ENCODE results near the gene CSAD. TPM values are rescaled to one million over a fixed set of nuclear protein-coding genes. Genes with fewer than 3 reads are reported as not detected.
A peak's percentile ranks its signal among the peaks of the same experiment; 100 is the strongest.
"Not testable (repeated sequence)": the region's sequence is repeated elsewhere in the genome, so short reads cannot be mapped to it uniquely, and the experiment has no call there.

The CSAD gene
- total and polyA plus RNA-seq, 2 donors, result 7.6 to 61.7 TPM

GRCh38 chr12:53179687-53180219 is 972 bp downstream of the CSAD start:
- WGBS, result 23% methylated on average over 12 of the region's 12 CpGs
- H3K27me3 ChIP-seq (ENCODE audit: control insufficient read depth in 2 of 2, insufficient read depth in 1 of 2, low read length in 1 of 2), result no peaks in the 10 kb centered on the region
- H3K27ac ChIP-seq (ENCODE audit: low read depth in 1 of 2, low read length in 1 of 2), result peak overlapping the region; percentile 89 to 95
- peaks cover 0 to under 1% of the 10 kb centered on the region in 2 donors for H3K9me3 ChIP-seq (ENCODE audit: control insufficient read depth in 2 of 2, insufficient read depth in 1 of 2, low read length in 1 of 2)
- peaks cover 22 to 35% of the 10 kb centered on the region in 2 donors for H3K4me1 ChIP-seq (ENCODE audit: control insufficient read depth in 2 of 2, insufficient read depth in 2 of 2, low read length in 2 of 2)
- H3K4me3 ChIP-seq (ENCODE audit: low read length in 2 of 2), result peak overlapping the region; percentile 57 to 79
- H3K36me3 ChIP-seq (ENCODE audit: control insufficient read depth in 2 of 2, insufficient read depth in 2 of 2, low read length in 1 of 2), result peaks cover 28 to 32% of the 10 kb centered on the region in 2 donors
- no peak for DNase-seq (ENCODE audit: low read depth in 6 of 9, low spot score in 9 of 9)

- peaks cover 20 to 29% of the 10 kb centered on the region in 2 donors for H3K4me1 ChIP-seq (ENCODE audit: control insufficient read depth in 2 of 2, insufficient read depth in 2 of 2, low read length in 2 of 2)
- H3K9me3 ChIP-seq (ENCODE audit: control insufficient read depth in 2 of 2, insufficient read depth in 1 of 2, low read length in 1 of 2); H3K27me3 ChIP-seq (ENCODE audit: control insufficient read depth in 2 of 2, insufficient read depth in 1 of 2, low read length in 1 of 2); H3K4me3 ChIP-seq (ENCODE audit: low read length in 2 of 2); DNase-seq (ENCODE audit: low read depth in 6 of 9, low spot score in 9 of 9); H3K27ac ChIP-seq (ENCODE audit: low read depth in 1 of 2, low read length in 1 of 2): not testable (repeated sequence)
- WGBS, result 99% methylated on average over 14 of the region's 14 CpGs
- H3K36me3 ChIP-seq (ENCODE audit: control insufficient read depth in 2 of 2, insufficient read depth in 2 of 2, low read length in 1 of 2), result peaks cover 19 to 24% of the 10 kb centered on the region in 2 donors
Observed at GRCh38 chr12:53178803-53179202, 1.9 kb downstream of the CSAD start.

DNA sequence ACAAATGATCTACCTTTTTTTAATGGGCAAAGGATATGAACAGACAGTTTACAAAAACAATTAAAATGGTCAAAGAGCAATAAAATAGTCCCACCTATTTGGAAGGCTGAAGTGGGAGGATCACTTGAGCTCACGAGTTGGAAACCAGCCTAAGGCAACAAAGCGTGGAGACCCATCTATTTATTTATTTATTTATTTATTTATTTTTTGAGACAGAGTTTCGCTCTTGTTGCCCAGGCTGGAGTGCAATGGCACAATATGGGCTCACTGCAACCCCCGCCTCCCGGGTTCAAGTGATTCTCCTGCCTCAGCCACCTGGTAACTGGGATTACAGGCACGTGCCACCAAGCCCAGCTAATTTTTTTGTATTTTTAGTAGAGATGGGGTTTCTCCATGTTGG is 3.3 kb downstream of the CSAD start:
- H3K36me3 ChIP-seq (ENCODE audit: control insufficient read depth in 2 of 2, insufficient read depth in 2 of 2, low read length in 1 of 2), result peaks cover 10 to 14% of the 10 kb centered on the region in 2 donors
- H3K9me3 ChIP-seq (ENCODE audit: control insufficient read depth in 2 of 2, insufficient read depth in 1 of 2, low read length in 1 of 2); H3K27me3 ChIP-seq (ENCODE audit: control insufficient read depth in 2 of 2, insufficient read depth in 1 of 2, low read length in 1 of 2); DNase-seq (ENCODE audit: low read depth in 6 of 9, low spot score in 9 of 9); H3K27ac ChIP-seq (ENCODE audit: low read depth in 1 of 2, low read length in 1 of 2); H3K4me3 ChIP-seq (ENCODE audit: low read length in 2 of 2): not testable (repeated sequence)
- WGBS, result 98% methylated on average over 6 of the region's 6 CpGs
- peaks cover 11 to 21% of the 10 kb centered on the region in 2 donors for H3K4me1 ChIP-seq (ENCODE audit: control insufficient read depth in 2 of 2, insufficient read depth in 2 of 2, low read length in 2 of 2)

GRCh38 chr12:53176750-53177149 is 4.0 kb downstream of the CSAD start:
- Histone ChIP-seq H3K9me3 (ENCODE audit: control insufficient read depth in 2 of 2, insufficient read depth in 1 of 2, low read length in 1 of 2) (no peaks in the 10 kb centered on the region), H3K27me3 (ENCODE audit: control insufficient read depth in 2 of 2, insufficient read depth in 1 of 2, low read length in 1 of 2) (no peaks in the 10 kb centered on the region), H3K36me3 (ENCODE audit: control insufficient read depth in 2 of 2, insufficient read depth in 2 of 2, low read length in 1 of 2) (peaks cover 6 to 7% of the 10 kb centered on the region in 2 donors), H3K4me1 (ENCODE audit: control insufficient read depth in 2 of 2, insufficient read depth in 2 of 2, low read length in 2 of 2) (peaks cover 4 to 14% of the 10 kb centered on the region in 2 donors), H3K4me3 (ENCODE audit: low read length in 2 of 2) (no peak overlapping the region), H3K27ac (ENCODE audit: low read depth in 1 of 2, low read length in 1 of 2) (no peak overlapping the region)
- no peak for DNase-seq (ENCODE audit: low read depth in 6 of 9, low spot score in 9 of 9)
- WGBS, result 99% methylated on average over 3 of the region's 3 CpGs

DNA sequence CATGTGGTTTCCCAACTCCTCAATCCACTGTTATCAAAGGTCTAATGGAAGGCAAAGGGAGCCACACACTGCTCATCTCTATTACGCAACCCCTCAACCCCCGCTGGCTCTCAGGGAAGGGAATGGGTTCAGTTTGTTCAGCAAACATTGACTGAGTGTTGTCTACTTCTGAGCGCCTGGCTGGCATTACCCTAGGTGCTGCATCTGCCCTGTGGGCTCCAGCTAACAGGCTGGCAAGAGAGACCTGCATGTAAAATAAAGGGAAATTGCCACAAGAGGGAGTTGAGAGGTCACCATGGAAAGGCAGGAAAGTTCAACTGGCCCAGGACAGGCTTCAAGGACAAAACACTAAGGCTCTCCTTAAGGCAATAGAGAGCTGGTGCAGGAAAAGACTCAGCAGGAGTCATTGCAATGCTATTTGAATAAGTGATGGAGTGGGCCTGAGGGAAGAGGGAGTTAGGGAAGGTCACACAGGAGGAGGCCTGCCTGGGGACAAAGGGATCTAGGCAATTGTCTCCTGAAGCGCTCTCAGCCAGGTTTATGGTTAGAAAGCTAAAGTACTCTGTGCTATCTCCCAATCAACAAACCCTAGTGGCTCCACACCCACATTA is 5.7 kb downstream of the CSAD start:
- 96% methylated on average over 4 of the region's 4 CpGs for WGBS
- DNase-seq (ENCODE audit: low read depth in 6 of 9, low spot score in 9 of 9), result no peak
- Histone ChIP-seq H3K27ac (ENCODE audit: low read depth in 1 of 2, low read length in 1 of 2) (no peak overlapping the region), H3K4me1 (ENCODE audit: control insufficient read depth in 2 of 2, insufficient read depth in 2 of 2, low read length in 2 of 2) (peaks cover 0 to 8% of the 10 kb centered on the region in 2 donors), H3K9me3 (ENCODE audit: control insufficient read depth in 2 of 2, insufficient read depth in 1 of 2, low read length in 1 of 2) (no peaks in the 10 kb centered on the region), H3K4me3 (ENCODE audit: low read length in 2 of 2) (no peak overlapping the region), H3K36me3 (ENCODE audit: control insufficient read depth in 2 of 2, insufficient read depth in 2 of 2, low read length in 1 of 2) (peaks cover 6 to 12% of the 10 kb centered on the region in 2 donors), H3K27me3 (ENCODE audit: control insufficient read depth in 2 of 2, insufficient read depth in 1 of 2, low read length in 1 of 2) (no peaks in the 10 kb centered on the region)

- DNase-seq (ENCODE audit: low read depth in 6 of 9, low spot score in 9 of 9), result no peak
- Histone ChIP-seq H3K27ac (ENCODE audit: low read depth in 1 of 2, low read length in 1 of 2) (no peak overlapping the region), H3K4me3 (ENCODE audit: low read length in 2 of 2) (no peak overlapping the region), H3K36me3 (ENCODE audit: control insufficient read depth in 2 of 2, insufficient read depth in 2 of 2, low read length in 1 of 2) (peaks cover 9 to 16% of the 10 kb centered on the region in 2 donors), H3K4me1 (ENCODE audit: control insufficient read depth in 2 of 2, insufficient read depth in 2 of 2, low read length in 2 of 2) (peaks cover 0 to 3% of the 10 kb centered on the region in 2 donors), H3K27me3 (ENCODE audit: control insufficient read depth in 2 of 2, insufficient read depth in 1 of 2, low read length in 1 of 2) (no peaks in the 10 kb centered on the region), H3K9me3 (ENCODE audit: control insufficient read depth in 2 of 2, insufficient read depth in 1 of 2, low read length in 1 of 2) (no peaks in the 10 kb centered on the region)
- 97% methylated on average over 10 of the region's 10 CpGs for WGBS
Observed at GRCh38 chr12:53173085-53173715, 7.5 kb downstream of the CSAD start.

GRCh38 chr12:53172352-53172751 is 8.4 kb downstream of the CSAD start:
- Histone ChIP-seq H3K4me1 (ENCODE audit: control insufficient read depth in 2 of 2, insufficient read depth in 2 of 2, low read length in 2 of 2) (peaks cover 0 to 3% of the 10 kb centered on the region in 2 donors), H3K36me3 (ENCODE audit: control insufficient read depth in 2 of 2, insufficient read depth in 2 of 2, low read length in 1 of 2) (peaks cover 9 to 16% of the 10 kb centered on the region in 2 donors), H3K27ac (ENCODE audit: low read depth in 1 of 2, low read length in 1 of 2) (no peak overlapping the region), H3K4me3 (ENCODE audit: low read length in 2 of 2) (no peak overlapping the region), H3K27me3 (ENCODE audit: control insufficient read depth in 2 of 2, insufficient read depth in 1 of 2, low read length in 1 of 2) (no peaks in the 10 kb centered on the region), H3K9me3 (ENCODE audit: control insufficient read depth in 2 of 2, insufficient read depth in 1 of 2, low read length in 1 of 2) (no peaks in the 10 kb centered on the region)
- WGBS, result 96% methylated on average over 11 of the region's 11 CpGs
- no peak for DNase-seq (ENCODE audit: low read depth in 6 of 9, low spot score in 9 of 9)

DNA sequence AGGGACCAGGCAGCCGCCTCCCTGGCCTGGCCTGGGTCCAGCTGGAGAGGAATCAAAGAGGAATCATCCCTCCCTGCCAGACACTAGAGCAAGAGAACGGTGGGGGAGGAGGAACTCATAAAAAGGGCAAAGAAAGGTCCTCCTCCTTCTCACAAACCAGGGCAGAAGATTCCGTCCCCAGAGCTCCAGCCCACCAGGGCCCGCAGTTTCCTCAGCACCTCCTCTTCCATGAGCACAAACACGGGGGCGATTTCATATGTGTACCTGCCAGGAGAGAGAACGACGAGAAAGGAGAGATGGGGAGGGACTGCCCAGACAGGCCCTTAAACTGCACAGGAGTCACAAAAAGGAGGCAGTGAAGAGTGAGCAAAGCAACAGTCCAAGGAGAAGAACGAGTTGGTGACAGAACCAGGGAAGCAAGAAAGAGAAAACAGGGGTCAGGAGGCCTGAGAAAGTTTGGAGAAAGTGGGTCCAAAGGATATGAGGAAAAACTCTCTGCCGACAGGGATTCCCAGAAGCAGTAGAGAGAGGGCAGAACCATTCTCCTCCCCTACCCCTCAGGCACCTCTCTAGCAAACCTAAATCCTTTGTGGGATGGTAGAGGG is 8.9 kb downstream of the CSAD start:
- Histone ChIP-seq H3K27me3 (ENCODE audit: control insufficient read depth in 2 of 2, insufficient read depth in 1 of 2, low read length in 1 of 2) (no peaks in the 10 kb centered on the region), H3K36me3 (ENCODE audit: control insufficient read depth in 2 of 2, insufficient read depth in 2 of 2, low read length in 1 of 2) (peaks cover 9 to 16% of the 10 kb centered on the region in 2 donors), H3K9me3 (ENCODE audit: control insufficient read depth in 2 of 2, insufficient read depth in 1 of 2, low read length in 1 of 2) (no peaks in the 10 kb centered on the region), H3K4me3 (ENCODE audit: low read length in 2 of 2) (no peak overlapping the region), H3K27ac (ENCODE audit: low read depth in 1 of 2, low read length in 1 of 2) (no peak overlapping the region), H3K4me1 (ENCODE audit: control insufficient read depth in 2 of 2, insufficient read depth in 2 of 2, low read length in 2 of 2) (peaks cover 0 to 3% of the 10 kb centered on the region in 2 donors)
- WGBS, result 92% methylated on average over 10 of the region's 10 CpGs
- no peak for DNase-seq (ENCODE audit: low read depth in 6 of 9, low spot score in 9 of 9)
